ENCODE measurements around the gene CAMK2B. TPM values are rescaled to one million over a fixed set of nuclear protein-coding genes. Genes with fewer than 3 reads are reported as not detected.

Gene CAMK2B
- total RNA-seq = 0.17 TPM in 1 of 2 replicates, not detected in the other

DNA sequence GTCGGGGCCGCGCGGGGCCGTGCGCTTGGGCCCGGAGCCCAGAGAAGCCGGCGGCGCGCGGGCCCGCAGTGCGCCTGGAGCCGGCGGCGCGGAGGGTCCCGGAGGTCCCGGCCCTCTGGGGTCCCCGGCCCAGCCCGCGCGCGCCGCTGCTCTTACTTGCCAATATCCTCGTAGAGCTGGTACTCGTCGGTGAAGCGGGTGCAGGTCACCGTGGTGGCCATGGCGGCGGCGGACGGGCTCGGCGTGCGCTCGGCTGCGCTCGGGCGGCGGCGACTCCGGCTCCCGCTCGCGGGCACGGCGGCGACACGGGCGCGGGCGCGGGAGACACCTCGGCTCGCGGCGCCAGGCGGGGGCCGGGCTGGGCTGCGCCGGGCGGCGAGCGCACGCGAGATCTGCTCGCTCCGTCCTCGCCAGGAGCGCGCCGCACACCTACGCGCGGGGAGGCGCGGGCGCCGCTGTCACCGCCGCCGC, at the start of gene CAMK2B:
CAMK2B (minus strand) TSS at position 394 of the 471 bp plus-strand sequence; CDS start at position 221, 173 bp downstream.

DNA sequence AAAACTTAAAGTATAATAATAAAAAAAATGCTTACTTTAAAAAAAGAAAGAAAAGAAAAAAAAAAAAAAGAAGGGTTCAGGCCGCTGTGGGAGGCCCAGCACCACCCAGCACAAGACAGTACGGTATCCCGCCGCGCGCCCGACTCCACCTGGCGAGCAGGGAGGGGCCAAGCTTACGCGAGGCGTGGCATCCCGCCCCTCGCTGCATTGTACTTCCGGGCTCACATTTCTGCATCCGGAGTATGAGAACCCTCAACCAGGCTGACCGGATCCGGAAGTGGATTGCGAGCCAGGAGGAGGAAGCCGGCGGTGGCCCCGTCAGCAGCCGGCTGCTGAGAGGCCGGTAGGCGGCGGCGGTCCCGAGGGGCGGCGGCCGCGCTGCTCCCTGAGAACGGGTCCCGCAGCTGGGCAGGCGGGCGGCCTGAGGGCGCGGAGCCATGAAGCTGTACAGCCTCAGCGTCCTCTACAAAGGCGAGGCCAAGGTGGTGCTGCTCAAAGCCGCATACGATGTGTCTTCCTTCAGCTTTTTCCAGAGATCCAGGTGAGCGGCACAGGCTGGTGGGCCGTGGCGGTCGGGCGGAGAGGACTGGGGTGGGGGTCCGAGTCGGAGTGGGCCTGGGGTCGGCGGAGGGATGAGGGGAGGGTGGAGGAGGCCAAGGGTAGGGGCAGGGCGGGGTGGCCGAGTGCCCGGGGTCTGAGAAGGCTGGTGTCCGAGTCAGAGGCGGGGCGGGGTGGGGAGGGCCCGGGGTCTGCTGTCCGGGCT, 124.5 kb downstream of the CAMK2B start, which contains the start of gene YKT6:
YKT6 (plus strand) TSS at position 280 of the 763 bp plus-strand sequence; CDS start at position 438, 158 bp downstream.

DNA sequence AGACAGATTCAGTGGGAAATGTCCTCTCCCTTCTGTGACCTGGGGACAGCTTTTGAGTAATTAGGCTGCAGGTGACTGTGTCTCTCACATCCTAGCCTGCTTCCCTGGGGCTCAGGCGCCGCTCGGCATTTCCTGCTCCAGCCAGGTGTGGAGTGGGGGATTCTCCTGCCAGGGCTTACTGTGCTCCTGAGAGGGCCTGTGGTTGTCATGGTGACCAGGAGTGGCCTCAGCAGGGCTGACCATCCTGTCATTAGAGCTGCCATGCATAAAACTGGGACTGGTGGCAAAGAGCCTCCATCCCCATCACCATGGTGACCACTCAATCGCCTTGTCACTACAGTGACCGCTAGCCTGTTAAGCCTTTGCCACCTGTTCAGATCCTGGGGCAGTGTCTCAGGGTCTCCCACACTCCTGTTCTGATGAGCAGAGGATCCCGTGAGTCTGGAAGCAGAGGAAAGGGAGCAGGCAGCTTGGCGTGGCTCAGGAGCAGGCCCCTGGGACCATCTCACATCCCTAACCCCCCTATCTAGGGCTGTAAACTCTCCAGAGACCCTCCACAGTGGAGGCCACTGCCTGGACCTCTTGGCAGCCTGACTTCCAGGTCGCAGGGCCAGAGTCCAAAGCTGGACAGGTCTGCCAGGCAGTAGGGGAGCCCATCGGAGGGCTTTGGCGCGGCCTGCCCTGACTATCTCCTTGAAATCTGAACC, 136.0 kb downstream of the CAMK2B start, which contains the start of gene GCK:
GCK (minus strand) TSS at position 154 of the 707 bp plus-strand sequence. CDS start 486 bp downstream, outside the sequence.

Other genes starting within 250 kb of the CAMK2B start
- gene POLM, start 243.1 kb downstream of the CAMK2B start, total RNA-seq = 7.6 and 9.9 TPM in 2 replicates
- 16.6 and 20.2 TPM in 2 replicates for gene AEBP1, start 221.2 kb downstream of the CAMK2B start, total RNA-seq
- gene POLD2, start 202.0 kb downstream of the CAMK2B start, total RNA-seq = 57.8 and 61.7 TPM in 2 replicates
- gene MYL7, start 184.3 kb downstream of the CAMK2B start, total RNA-seq = 0.47 TPM in 1 of 2 replicates, not detected in the other
- 1.1 and 3.2 TPM in 2 replicates for gene GCK, start 136.2 kb downstream of the CAMK2B start, total RNA-seq
- gene YKT6, start 124.6 kb downstream of the CAMK2B start, total RNA-seq = 45.6 and 70.6 TPM in 2 replicates
- 98.4 and 133 TPM in 2 replicates for gene NUDCD3, start 165.1 kb upstream of the CAMK2B start, total RNA-seq
- gene NPC1L1, start 215.7 kb upstream of the CAMK2B start, total RNA-seq = under 0.01 and 0.09 TPM in 2 replicates
- gene DDX56, start 248.3 kb upstream of the CAMK2B start, total RNA-seq = 33.9 and 35.5 TPM in 2 replicates